NB4 (cell line): Measurements from ENCODE around the gene CNTN5.

Experiments used
- CTCF ChIP-seq: IDR thresholded peaks from one replicate; pipeline ENCODE4 v1.5.1; 2012; ENCODE audit warnings: low read depth, low read length
- MAX ChIP-seq: IDR thresholded peaks from 2 replicates; pipeline ENCODE4 v1.6.1; 2011; ENCODE audit warnings: low read depth, low read length
- MYC ChIP-seq: IDR thresholded peaks from 2 replicates; pipeline ENCODE4 v1.6.1; 2011; ENCODE audit warnings: low read depth, low read length
- POLR2A ChIP-seq: IDR thresholded peaks from 2 replicates; pipeline ENCODE4 v1.6.1; 2011; ENCODE audit warnings: mild to moderate bottlenecking; ENCODE audit not compliant: insufficient read length; ENCODE audit errors: extremely low read depth

DNA sequence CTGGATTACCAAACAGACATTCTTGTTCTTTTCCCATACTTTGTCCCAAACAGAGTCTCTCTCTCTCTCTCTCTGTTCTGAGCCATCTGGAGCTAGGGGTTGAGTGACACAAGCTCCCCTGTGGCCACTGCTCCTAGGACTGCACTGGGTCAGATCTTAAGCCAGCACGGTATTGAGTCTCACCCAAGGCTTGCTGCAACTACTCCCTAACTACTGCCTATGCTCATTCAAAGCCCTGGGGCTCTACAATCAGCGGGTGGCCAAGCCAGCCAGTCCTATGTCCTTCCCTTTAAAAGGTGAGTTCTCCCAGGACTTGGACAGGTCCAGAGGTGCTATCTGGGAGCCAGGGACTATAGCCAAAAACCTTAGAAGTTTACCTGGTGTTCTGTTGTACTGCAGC, 385.6 kb downstream of the CNTN5 start:
- TF ChIP-seq CTCF: no peak
- no peak for TF ChIP-seq POLR2A
- no peak for TF ChIP-seq MAX
- TF ChIP-seq MYC: no peak
